GM18505 (cell line): ENCODE data around the gene TTC3.

ENCODE experiments used
- ATAC-seq: cut with Tn5 transposase; IDR thresholded peaks from one replicate; pipeline ENCODE4 v1.9.1; 2021; ENCODE audit not compliant: unreplicated experiment
- POLR2A ChIP-seq: IDR thresholded peaks from 4 replicates; pipeline ENCODE4 v1.6.1; 2011; ENCODE audit warnings: borderline replicate concordance; ENCODE audit not compliant: insufficient read depth, insufficient read length; ENCODE audit errors: extremely low read depth

The TTC3 gene

GRCh38 chr21:37065561-37066177 is 7.4 kb upstream of the TTC3 start:
- no peak for TF ChIP-seq POLR2A
- no peak for ATAC-seq

- TF ChIP-seq POLR2A = no peak
- ATAC-seq = no peak
Measured at GRCh38 chr21:37071561-37072273, 1.3 kb upstream of the TTC3 start.

DNA sequence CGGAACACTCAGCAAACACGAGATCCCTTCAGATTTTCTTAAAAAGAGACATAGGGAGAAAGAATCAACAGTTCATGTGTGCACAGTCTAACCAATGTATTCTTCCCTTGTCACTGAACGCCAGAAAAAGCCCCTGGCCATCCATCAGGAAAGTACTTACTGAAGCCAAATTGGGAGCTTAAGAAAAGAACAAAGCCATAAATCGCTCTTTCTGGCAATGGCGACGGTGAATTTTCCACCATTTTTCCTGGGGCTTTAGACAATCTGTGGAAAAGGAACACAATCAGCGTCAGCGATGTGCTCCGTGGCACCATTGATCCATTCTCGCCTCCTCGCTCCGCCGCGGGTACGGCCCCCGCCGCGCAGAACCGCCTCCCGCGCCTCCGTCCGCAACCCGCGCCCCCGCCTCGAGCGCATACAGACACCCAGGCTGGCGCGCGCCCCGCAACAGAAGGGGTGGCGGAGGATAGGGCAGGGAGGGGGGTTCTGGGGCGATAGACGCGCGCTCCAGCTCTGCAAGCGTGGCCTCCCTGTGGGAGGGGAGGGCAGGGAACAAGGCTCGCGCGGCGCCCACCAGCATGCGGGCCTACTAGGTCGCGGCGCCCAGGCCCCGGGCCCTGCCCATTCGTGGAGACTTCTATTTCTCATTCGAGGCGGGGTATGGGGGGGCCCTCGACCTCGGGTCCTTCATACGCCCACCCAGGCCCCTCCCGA is 623 bp upstream of the TTC3 start:
- TF ChIP-seq POLR2A = peak; percentile 52
- ATAC-seq = peak; percentile 42

- ATAC-seq = peak; percentile 19
- no peak for TF ChIP-seq POLR2A
Measured at GRCh38 chr21:37073417-37074196, 553 bp downstream of the TTC3 start.

DNA sequence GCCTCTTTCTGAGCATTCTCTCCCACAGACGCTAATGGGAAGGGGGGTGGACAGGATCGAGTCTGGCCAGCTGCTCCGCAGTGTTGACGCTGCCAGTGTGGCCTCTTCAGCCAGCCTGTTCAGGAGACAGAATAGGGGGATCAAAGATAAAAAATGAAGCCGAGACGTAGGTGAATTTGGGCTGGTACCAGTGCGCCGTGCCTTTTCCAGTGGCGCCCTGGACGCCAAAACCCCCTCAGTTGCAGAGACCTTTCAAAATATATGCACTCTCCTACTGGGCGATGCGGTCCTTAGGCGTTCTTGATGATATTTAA is 1.1 kb downstream of the TTC3 start:
- ATAC-seq = no peak
- no peak for TF ChIP-seq POLR2A

- TF ChIP-seq POLR2A = no peak
- ATAC-seq = no peak
Measured at GRCh38 chr21:37074546-37074945, 1.5 kb downstream of the TTC3 start.

DNA sequence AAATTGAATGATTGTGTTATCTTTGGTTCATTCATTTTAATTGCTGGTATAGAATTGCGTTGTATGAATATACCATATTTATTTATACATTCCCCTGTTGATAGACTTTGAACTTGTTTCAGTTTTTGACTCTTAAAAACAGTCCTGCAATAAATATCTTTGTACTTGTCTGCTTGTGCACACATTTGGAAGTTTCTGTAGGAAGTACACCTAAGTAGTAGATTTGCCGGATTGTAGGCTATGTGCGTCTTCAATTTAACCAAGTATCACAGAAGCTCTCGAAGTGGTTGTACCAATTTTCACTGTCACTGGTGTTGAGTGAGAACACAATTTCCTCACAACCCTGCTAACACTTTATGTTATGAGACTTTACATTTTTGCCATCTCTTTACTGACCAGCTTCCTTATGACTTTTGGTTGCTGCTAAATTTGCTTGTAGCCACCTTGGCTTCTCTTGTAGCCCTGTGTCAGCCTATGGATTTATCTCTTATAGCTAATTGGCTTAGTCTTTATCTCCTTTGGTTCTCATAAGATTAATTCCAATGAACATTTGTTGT is 2.2 kb downstream of the TTC3 start:
- TF ChIP-seq POLR2A = no peak
- ATAC-seq = no peak

- no peak for ATAC-seq
- no peak for TF ChIP-seq POLR2A
Measured at GRCh38 chr21:37076087-37076850, 3.2 kb downstream of the TTC3 start.

DNA sequence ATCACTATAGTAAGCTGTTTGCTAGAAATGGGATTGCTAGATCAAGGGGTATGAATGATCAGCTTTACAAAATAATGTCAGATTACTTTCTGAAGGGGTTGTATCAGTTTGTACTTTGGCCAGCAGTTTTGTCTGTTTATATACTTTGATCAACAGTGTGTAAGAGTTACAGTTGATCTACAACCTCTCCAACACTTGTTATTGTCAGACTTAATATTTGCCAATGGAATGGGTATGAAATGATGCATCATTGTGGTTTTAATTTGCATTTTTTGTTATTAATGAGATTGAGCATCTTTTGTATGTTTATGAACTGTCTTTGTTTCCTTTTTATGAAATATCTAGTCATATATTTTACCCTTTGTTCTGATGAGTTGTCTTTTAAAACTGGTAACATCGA is 4.3 kb downstream of the TTC3 start:
- no peak for TF ChIP-seq POLR2A
- no peak for ATAC-seq

GRCh38 chr21:37079211-37079824 is 6.3 kb downstream of the TTC3 start:
- ATAC-seq = no peak
- no peak for TF ChIP-seq POLR2A

- no peak for ATAC-seq
- TF ChIP-seq POLR2A = no peak
Measured at GRCh38 chr21:37082375-37082774, 9.3 kb downstream of the TTC3 start.

DNA sequence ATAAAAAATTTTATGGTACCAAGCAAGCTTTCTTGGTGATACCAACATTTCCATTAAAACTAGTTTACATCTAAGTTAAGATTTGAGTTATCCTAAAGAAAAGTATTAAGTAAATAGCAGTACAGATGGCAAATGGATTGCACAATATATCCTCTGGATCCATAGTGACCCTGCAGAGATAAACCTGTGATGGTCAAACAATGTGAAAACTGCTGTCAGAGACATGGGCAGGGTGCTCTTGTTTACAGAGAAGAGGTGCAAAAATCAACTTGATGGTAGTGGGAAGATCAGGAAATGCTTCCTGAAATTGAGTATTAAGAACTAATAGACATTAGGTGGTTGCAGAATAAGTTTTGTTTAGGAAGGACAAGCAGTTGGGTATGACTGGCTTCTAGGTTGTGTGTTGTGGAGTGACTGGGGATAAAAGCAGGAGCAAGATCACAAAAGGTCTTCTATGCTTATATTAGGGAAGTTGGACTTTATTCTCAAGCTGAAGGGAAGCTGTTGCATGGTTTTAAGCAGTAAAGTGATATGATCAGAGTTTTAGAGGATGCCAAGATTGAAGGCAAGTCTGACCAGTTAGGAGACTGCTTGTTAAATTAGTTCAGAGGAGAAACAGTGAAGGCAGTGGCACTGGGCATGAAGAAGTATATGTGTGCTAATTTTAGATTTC is 9.9 kb downstream of the TTC3 start:
- no peak for TF ChIP-seq POLR2A

More for the DNA sequence above, 9.9 kb downstream of the TTC3 start:
- no peak for ATAC-seq
